Epithelial cell of esophagus (primary cell): ENCODE results near the gene OR2L5.

Experiments used
- DNase-seq: peaks from one replicate; pipeline ENCODE4 v3.0.0; 2010; ENCODE audit warnings: low read depth
- H3K4me3 ChIP-seq: 2 replicates; pipeline ENCODE4 v1.5.1; 2011; ENCODE audit warnings: mild to moderate bottlenecking, low read length, control low read depth
- TF ChIP-seq, protein P1 (sequence below): IDR thresholded peaks from 2 replicates; pipeline ENCODE4 v1.5.1; 2011; ENCODE audit warnings: low read depth, mild to moderate bottlenecking, low read length, control low read depth, inconsistent platforms; ENCODE audit not compliant: insufficient read depth; ENCODE audit errors: missing control alignments

Gene OR2L5

DNA sequence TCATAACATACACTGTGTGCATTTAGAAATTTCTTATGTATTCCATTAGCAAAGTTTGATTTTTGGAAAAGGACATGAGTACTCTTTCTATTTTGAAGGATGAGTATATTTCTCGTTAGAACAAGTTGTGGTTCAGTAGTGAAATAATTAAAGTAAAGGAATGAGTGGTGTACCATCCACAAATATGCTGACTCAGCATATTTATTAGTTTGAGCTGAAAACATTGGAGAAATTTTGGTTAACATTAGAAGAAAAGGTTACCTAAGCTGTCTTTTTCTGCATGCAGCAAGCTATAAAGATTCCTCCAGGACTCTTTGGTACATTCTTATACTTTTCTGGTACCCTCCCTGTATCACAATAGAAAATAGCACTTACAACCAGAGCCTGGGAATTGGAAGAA, 5.7 kb upstream of the OR2L5 start:
- TF ChIP-seq, protein P1, sequence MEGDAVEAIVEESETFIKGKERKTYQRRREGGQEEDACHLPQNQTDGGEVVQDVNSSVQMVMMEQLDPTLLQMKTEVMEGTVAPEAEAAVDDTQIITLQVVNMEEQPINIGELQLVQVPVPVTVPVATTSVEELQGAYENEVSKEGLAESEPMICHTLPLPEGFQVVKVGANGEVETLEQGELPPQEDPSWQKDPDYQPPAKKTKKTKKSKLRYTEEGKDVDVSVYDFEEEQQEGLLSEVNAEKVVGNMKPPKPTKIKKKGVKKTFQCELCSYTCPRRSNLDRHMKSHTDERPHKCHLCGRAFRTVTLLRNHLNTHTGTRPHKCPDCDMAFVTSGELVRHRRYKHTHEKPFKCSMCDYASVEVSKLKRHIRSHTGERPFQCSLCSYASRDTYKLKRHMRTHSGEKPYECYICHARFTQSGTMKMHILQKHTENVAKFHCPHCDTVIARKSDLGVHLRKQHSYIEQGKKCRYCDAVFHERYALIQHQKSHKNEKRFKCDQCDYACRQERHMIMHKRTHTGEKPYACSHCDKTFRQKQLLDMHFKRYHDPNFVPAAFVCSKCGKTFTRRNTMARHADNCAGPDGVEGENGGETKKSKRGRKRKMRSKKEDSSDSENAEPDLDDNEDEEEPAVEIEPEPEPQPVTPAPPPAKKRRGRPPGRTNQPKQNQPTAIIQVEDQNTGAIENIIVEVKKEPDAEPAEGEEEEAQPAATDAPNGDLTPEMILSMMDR, result no peak
- no peak for DNase-seq
- no peak overlapping the region for H3K4me3 ChIP-seq

DNA sequence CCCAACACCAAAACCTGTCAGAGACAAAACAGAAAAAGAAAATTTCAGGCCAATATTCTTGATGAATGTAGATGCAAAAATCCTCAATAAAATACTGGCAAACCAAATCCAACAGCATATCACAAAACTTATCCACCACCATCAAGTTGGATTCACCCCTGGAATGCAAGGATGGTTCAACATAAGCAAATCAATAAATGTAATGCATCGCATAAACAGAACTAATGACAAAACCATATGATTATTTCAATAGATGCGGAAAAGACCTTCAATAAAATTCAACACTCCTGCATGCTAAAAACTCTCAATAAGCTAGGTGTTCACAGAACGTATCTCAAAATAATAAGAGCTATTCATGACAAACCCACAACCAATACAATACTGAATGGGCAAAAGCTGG, 3.8 kb upstream of the OR2L5 start:
- no peak overlapping the region for H3K4me3 ChIP-seq
- no peak for DNase-seq
- TF ChIP-seq, protein P1, result no peak

DNA sequence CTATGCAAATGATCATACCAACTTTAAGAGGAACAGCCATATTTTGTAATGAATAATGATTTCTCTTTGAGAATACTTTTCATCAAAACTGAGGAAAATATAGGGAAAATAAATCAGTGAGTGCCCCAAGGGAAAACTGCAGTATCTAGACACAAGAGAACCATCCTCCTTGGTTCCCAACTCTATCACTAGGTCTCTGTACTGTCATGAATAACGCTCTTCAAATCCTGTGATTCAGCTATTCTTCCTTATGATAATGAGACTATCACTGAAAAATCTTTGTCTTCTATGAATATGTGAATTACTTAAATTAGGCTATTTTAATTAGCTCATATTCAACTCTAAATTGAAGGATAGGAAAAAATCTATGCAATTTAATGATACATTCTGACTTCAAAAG, 2.3 kb downstream of the OR2L5 start:
- TF ChIP-seq, protein P1, result no peak
- no peak overlapping the region for H3K4me3 ChIP-seq
- DNase-seq, result no peak

DNA sequence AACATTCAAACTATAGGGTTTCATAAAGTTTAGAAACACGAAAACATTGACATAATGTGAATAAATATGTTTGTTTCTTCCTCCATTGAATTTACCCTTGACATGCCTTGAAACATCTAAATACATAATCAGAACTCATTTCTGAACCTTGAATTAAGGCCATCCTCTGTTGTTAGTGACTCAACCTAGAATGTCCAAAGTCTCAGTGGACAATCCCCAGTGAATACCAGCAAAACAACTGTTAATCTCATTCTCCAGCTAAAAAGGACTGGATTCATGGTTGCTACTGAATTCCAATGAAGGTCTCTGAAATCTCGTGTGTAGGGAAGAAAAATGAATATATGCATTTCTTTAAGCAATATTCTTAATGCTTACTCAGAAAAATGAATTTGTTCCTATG, 16.3 kb downstream of the OR2L5 start, which contains the start of gene OR2L2:
Gene OR2L2 (plus strand): TSS at position 301 of the 400 bp plus-strand sequence. CDS start 8,198 bp downstream, outside the sequence.
- TF ChIP-seq, protein P1, result no peak
- no peak for DNase-seq
- no peak within 1 kb of the TSS for H3K4me3 ChIP-seq

DNA sequence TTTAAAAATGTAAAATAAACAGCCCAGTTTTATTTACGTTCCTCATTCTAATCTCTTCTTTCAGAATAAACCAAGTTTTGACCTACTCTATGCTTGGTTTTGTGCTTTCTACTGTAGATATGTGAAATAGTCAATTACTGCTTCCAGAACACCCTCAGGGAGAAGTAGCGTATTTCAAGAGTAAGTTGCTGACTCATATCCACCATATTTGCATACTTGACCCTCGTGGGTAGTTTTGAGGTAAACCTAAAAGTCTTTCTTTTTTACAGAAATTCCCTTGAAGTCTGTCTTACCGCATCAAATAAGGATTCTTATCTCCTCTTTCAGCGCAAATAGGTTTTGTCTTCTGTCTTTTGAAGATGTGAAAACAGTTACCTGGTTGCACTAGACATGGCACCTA, 31.7 kb downstream of the OR2L5 start:
- H3K4me3 ChIP-seq, result no peak overlapping the region
- no peak for DNase-seq
- TF ChIP-seq, protein P1, result no peak

DNA sequence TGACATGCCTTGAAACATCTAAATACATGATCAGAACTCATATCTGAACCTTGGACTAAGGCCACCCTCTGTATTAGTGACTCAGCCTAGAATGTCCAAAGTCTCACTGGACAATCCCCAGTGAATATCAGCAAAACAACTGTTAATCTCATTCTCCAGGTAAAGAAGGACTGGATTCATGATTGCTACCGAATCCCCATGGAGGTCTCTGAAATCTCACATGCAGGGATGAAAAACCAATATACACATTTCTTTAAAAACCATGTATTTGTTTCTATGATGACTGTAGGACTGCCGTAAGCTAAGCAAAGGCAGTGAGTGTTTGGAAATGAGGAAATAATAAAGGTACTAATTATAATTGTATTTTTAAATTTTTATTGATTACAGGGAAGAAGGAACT, 33.1 kb downstream of the OR2L5 start, which contains the start of gene OR2L3:
Gene OR2L3 (plus strand): TSS at position 301 of the 400 bp plus-strand sequence. CDS start 13,846 bp downstream, outside the sequence.
- H3K4me3 ChIP-seq, result no peak within 1 kb of the TSS
- TF ChIP-seq, protein P1, result no peak
- DNase-seq, result no peak

DNA sequence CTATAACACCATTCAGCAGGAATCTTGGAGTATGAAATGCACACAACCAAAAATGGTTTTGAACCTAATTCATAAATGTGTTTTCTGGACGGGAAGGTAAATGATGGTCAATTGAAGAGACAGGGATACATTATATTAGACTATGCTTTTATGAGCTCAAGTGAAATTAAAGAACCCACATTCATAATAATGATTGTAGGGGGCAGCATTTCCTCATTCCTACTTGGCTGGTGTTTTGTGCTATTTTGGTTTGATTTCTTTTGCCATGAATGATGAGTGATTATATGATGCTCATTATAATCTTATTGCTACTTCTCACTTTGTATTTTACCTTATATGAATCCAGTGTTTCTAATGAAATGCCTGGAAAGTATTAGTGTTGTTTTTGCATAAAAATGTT, 33.5 kb downstream of the OR2L5 start:
- no peak for DNase-seq
- TF ChIP-seq, protein P1, result no peak
- no peak overlapping the region for H3K4me3 ChIP-seq
